GM23248 (cell line): ENCODE data around the gene NPM1.

ENCODE experiments used
- EZH2 ChIP-seq: fragments of 200-600 bp; sonication (generic); IDR thresholded peaks from 2 replicates; pipeline ENCODE4 v1.6.1; 2018; ENCODE audit warnings: antibody characterized with exemption, mild to moderate bottlenecking; ENCODE audit not compliant: insufficient read depth, poor library complexity, severe bottlenecking
- EZH2phosphoT487 ChIP-seq: fragments of 200-600 bp; sonication (generic); IDR thresholded peaks from 2 replicates; pipeline ENCODE4 v1.6.1; 2018; ENCODE audit warnings: antibody characterized with exemption, moderate library complexity, mild to moderate bottlenecking, low read depth; ENCODE audit not compliant: insufficient read depth

GRCh38 chr5:171426680-171427079 lies 39.0 kb downstream of the NPM1 start:
- TF ChIP-seq EZH2, result no peak
- TF ChIP-seq EZH2phosphoT487, result no peak
